HG03469 (cell line): ENCODE data around the gene SPOCK3.
"Not testable (repeated sequence)": the region's sequence is repeated elsewhere in the genome, so short reads cannot be mapped to it uniquely, and the experiment has no call there.

Source experiments
- ATAC-seq: cut with Tn5 transposase; IDR thresholded peaks from one replicate; pipeline ENCODE4 v1.9.1; 2021; ENCODE audit warnings: mild to moderate bottlenecking, moderate library complexity, moderate number of reproducible peaks; ENCODE audit not compliant: unreplicated experiment

SPOCK3 gene

GRCh38 chr4:167234316-167234881 lies at the start of gene SPOCK3:
SPOCK3 (minus strand) TSS chr4:167234494.
- no peak for ATAC-seq

DNA sequence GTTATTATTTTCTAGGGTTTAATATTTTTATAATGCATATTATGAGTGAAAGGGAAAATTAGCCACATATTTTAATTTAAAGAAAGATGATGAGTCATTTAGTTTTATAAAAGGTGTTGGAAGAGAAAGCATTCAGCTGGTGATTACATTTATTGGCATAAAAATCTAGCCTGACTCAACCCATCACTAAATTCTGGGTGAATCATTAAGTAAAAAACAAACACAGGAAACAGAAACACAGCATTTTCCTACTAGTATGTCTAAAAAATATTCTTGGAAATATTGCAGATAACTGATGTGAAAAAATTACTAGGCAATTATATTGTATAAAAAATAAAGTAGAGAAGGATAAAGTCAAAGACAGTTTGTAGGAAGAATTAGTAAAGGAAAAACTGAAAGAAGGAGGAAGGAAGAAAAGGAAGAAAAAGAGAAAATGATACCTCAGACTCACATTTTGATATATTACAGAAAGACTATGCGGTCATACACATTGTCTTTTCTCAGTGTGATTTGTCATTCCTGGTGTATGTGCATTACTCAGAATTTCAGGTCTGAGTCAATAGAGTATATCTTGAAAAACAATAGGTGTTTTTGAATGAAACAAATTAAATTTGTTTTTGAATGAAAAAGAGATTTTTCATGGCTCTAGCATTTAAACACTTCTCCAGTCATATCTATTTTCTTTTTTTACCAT lies 48.0 kb upstream of the SPOCK3 start:
- ATAC-seq = no peak

- not testable (repeated sequence) for ATAC-seq
These were observed 47.3 kb upstream of the SPOCK3 start for GRCh38 chr4:167281545-167281944.

- no peak for ATAC-seq
These were observed 40.1 kb upstream of the SPOCK3 start for GRCh38 chr4:167274351-167274750.

DNA sequence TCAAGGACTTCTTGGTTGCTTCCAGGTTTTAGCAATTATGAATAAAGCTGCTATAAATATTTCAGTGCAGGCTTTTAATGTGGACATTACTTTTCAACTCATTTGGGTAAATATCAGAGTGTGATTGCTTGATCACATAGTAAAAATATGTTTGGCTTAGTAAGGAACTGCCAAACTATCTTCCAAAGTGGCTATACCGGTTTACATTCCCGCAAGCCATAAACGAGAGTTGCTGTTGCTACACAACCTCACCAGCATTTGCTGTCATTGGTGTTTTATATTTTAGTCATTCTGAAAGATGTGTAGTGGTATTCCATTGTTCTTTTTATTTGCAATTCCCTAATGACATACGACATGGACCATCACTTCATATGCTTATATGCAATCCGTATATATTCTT lies 30.9 kb upstream of the SPOCK3 start:
- ATAC-seq = no peak

GRCh38 chr4:167248271-167248670 lies 14.0 kb upstream of the SPOCK3 start:
- no peak for ATAC-seq

GRCh38 chr4:167239627-167240026 lies 5.3 kb upstream of the SPOCK3 start:
- ATAC-seq = no peak

- no peak for ATAC-seq
These were observed 3.9 kb upstream of the SPOCK3 start for GRCh38 chr4:167238226-167238625.

GRCh38 chr4:167233685-167234315 lies 494 bp downstream of the SPOCK3 start:
- ATAC-seq = peak; percentile 48

- no peak for ATAC-seq
These were observed 1.2 kb downstream of the SPOCK3 start for GRCh38 chr4:167232805-167233684.

- ATAC-seq = no peak
These were observed 3.5 kb downstream of the SPOCK3 start for GRCh38 chr4:167230744-167231143.

DNA sequence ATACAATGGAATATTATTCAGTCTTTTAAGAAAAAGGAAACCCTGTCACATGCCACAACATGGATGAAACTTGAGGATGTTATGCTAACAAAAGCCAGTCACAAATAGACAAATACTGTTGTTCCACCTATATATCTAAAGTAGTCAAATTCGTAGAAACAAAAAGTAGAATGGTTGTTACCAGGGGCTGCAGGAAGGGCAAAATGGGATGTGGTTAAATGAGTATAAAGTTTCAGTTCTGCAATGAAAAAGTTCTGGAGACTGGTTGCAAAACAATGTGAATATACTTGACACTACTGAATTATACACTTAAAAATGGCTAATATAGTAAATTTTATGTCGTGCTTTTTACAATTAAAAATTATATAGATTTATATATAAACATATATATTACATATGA lies 12.2 kb downstream of the SPOCK3 start:
- peak; percentile 97 for ATAC-seq

GRCh38 chr4:167221084-167221483 lies 13.2 kb downstream of the SPOCK3 start:
- ATAC-seq = no peak

DNA sequence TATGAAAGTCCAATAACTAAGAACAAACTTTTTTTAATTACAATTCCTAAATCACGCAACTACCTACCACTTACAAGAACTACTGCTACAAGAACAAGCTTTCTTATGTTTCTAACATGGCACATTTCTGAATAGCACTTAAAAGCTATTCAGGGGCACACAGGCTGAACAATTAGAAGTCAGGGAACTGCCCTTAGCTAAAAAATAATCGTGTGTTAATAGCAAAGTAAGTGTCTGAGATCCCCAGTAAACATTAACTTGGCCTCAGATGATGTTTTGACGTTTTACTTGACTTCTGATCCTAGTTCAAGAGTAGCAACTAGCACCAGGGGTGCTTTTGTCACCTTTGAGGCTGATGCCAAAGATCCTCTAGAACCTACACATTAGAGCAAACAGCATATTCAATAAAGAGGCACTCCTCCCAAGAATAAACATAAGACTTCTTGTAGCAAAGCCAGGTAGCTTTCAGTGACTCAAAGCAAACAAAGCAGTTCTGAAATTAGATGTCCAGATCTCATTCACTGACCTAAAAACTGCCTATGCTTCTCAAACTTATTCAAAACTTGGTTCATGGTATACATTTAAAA lies 16.2 kb downstream of the SPOCK3 start:
- ATAC-seq = no peak

DNA sequence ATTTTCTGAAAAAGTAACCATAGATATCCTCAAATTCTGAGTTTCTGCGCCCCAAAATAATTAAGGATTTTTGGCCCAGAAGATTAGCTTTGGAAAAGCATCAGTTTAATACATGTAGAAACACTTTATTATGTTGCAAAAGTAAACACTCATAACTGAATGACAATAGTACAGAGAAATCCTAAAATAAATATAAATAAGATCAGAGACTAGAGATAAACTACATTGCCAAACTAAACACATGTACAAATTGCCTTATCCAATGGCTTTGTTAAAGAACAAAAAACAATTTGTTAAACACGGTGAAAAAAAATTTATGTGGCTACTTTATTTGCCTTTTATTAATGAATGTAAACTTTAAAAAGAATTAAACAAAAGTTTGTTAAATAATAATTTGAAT lies 17.5 kb downstream of the SPOCK3 start:
- no peak for ATAC-seq

- ATAC-seq = no peak
These were observed 24.1 kb downstream of the SPOCK3 start for GRCh38 chr4:167210166-167210565.

DNA sequence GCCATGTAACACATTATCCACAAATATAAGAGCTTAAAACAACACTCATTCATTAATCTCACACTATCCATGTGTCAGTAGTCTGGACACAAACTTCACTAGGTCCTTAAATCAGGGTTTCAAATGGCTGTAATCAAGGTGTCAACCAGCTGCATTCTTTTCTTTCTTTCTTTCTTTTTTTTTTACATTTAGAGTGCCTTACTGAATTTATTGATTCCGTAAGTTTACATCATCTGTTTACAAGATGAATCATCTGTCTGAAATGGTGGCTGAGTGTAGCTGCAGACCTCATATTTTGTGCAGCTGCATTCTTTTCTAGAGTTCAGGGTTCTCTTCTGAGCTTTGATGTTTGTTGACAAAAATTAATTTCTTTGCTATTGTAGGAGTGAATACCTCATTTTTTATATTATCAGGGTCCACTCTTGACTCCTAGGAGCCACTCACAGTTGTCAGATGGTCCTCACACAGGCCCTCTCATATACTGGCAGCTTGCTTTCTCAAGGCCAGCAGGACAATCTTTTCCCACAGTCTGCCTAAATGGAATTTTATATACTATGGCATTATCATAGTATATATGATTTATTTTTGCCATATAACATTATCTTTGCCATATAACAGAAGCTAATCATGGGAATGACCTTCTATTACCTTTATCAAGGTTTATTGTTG lies 37.8 kb downstream of the SPOCK3 start:
- no peak for ATAC-seq

DNA sequence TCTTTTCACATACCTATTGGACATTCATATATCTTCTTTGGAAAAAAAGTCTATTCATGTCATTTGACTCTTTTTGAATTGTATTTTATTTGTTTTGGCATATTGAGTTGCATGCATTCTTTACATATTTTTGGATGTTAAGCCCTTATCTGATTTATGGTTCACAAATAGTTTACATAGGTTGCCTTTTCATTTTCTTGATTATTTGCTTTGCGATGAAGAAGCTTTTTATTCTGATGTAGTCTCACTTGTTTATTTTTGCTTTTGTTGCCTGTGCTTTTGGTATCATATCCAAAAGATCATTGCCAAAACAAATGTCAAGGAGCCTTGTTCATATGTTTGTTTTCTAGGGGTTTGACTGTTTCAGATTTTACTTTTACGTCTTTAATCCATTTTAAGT lies 43.9 kb downstream of the SPOCK3 start:
- ATAC-seq = no peak

DNA sequence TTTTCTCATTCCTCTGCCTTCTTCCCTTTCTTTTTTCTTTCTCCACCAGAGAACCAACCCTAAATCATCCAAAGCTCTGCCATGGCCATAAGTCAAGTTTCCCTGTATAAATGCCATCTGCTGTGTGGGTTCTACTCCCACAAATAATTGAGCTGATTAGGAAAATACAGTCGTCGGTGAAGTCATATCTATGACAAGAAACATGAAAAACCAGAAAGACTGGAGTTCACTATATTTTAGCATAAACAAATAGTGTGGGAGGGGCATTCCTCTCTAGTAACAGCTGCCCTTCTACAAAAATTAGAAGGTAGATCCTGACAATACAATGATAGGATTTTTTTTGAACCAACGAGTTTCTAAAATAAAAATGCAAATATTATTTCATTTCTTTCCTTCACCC lies 48.8 kb downstream of the SPOCK3 start:
- ATAC-seq = no peak

GRCh38 chr4:167183036-167183435 lies 51.3 kb downstream of the SPOCK3 start:
- ATAC-seq = no peak
